ENCODE results near the gene ENTHD1.
"Not testable (repeated sequence)": the region's sequence is repeated elsewhere in the genome, so short reads cannot be mapped to it uniquely, and the experiment has no call there.

ENTHD1 gene

GRCh38 chr22:39856588-39856987 is 37.0 kb downstream of the ENTHD1 start:
- Histone ChIP-seq H3K4me3 (ENCODE audit: low read length in 2 of 2) (no peak overlapping the region), H3K9ac (ENCODE audit: low read depth in 1 of 2, low read length in 2 of 2) (no peak overlapping the region)

DNA sequence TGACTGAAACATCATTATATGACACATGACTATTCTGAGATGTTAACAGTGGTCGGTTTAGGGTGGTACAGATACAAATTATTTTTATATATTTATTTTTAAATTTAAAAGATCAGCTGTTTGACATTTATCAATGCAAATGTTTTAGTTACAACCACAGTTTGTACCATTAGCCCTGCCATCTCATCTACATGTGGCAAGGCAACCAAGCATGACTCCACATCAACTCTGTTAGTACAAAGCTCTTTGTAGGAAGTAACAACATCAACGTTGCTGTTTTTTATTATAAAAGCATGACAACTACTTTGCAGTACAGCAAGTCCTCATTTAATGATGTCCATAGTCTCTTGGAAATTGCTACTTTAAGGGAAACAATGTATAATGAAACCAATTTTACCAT is 40.8 kb downstream of the ENTHD1 start:
- no peaks in the 10 kb centered on the region for H3K36me3 ChIP-seq (ENCODE audit: control insufficient read depth in 2 of 2, insufficient read depth in 2 of 2, low read length in 2 of 2)
- no peak overlapping the region for H3K9ac ChIP-seq (ENCODE audit: low read depth in 1 of 2, low read length in 2 of 2)
- H3K4me1 ChIP-seq (ENCODE audit: control insufficient read depth in 2 of 2, insufficient read depth in 2 of 2, low read length in 2 of 2), result no peaks in the 10 kb centered on the region
- H3K9me3 ChIP-seq (ENCODE audit: control insufficient read depth in 2 of 2, low read length in 2 of 2), result no peaks in the 10 kb centered on the region
- no peak overlapping the region for H3K27ac ChIP-seq (ENCODE audit: low read depth in 2 of 2, low read length in 2 of 2)
- H3K27me3 ChIP-seq (ENCODE audit: control insufficient read depth in 2 of 2, insufficient read depth in 2 of 2, low read length in 2 of 2), result peaks cover 0 to 2% of the 10 kb centered on the region in 2 donors
- no peak overlapping the region for H3K4me3 ChIP-seq (ENCODE audit: low read length in 2 of 2)

More at GRCh38 chr22:39856588-39856987, 37.0 kb downstream of the ENTHD1 start:
- H3K36me3 ChIP-seq (ENCODE audit: control insufficient read depth in 2 of 2, insufficient read depth in 2 of 2, low read length in 2 of 2), result no peaks in the 10 kb centered on the region
- H3K27ac ChIP-seq (ENCODE audit: low read depth in 2 of 2, low read length in 2 of 2), result no peak overlapping the region
- H3K27me3 ChIP-seq (ENCODE audit: control insufficient read depth in 2 of 2, insufficient read depth in 2 of 2, low read length in 2 of 2), result peaks cover 0 to 2% of the 10 kb centered on the region in 2 donors
- H3K9me3 ChIP-seq (ENCODE audit: control insufficient read depth in 2 of 2, low read length in 2 of 2), result no peaks in the 10 kb centered on the region
- no peaks in the 10 kb centered on the region for H3K4me1 ChIP-seq (ENCODE audit: control insufficient read depth in 2 of 2, insufficient read depth in 2 of 2, low read length in 2 of 2)

DNA sequence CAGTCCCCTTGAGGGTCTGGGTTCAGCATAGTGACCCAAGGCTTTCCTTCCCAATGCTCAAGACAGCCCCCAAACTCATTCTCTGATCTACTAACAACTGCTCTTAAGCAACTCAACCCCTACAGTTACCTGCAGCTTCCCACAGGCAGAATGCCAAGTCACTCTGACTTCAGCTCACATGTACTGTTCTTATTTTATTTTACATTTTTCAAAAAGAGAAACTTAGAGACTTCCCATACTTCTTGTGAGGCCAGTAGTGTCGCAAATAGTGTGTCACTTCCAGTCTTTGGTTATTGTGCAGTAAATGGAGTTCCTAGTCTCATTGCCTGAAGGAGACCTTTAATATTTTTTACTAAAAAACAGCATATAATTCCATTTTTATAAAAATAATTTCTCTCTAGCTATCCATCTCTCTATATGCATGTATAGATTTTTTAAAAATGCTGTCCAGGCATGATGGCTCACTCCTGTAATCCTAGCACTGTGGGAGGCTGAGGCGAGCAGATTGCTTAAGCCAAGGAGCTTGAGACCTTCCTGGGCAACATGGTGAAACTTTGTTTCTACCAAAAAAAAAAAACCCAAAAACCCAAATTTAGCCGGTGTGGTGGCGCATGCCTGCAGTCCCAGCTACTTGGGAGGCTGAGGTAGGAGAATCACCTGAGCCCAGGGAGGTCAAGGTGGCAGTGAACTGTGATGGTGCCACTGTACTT is 41.8 kb downstream of the ENTHD1 start:
- Histone ChIP-seq H3K4me3 (ENCODE audit: low read length in 2 of 2) (no peak overlapping the region), H3K27ac (ENCODE audit: low read depth in 2 of 2, low read length in 2 of 2) (no peak overlapping the region), H3K4me1 (ENCODE audit: control insufficient read depth in 2 of 2, insufficient read depth in 2 of 2, low read length in 2 of 2) (no peaks in the 10 kb centered on the region), H3K9ac (ENCODE audit: low read depth in 1 of 2, low read length in 2 of 2) (no peak overlapping the region), H3K9me3 (ENCODE audit: control insufficient read depth in 2 of 2, low read length in 2 of 2) (no peaks in the 10 kb centered on the region), H3K27me3 (ENCODE audit: control insufficient read depth in 2 of 2, insufficient read depth in 2 of 2, low read length in 2 of 2) (peaks cover 0 to 2% of the 10 kb centered on the region in 2 donors), H3K36me3 (ENCODE audit: control insufficient read depth in 2 of 2, insufficient read depth in 2 of 2, low read length in 2 of 2) (no peaks in the 10 kb centered on the region)

GRCh38 chr22:39847477-39847876 is 46.1 kb downstream of the ENTHD1 start:
- Histone ChIP-seq H3K4me3 (ENCODE audit: low read length in 2 of 2) (no peak overlapping the region), H3K36me3 (ENCODE audit: control insufficient read depth in 2 of 2, insufficient read depth in 2 of 2, low read length in 2 of 2) (no peaks in the 10 kb centered on the region), H3K27ac (ENCODE audit: low read depth in 2 of 2, low read length in 2 of 2) (no peak overlapping the region), H3K9me3 (ENCODE audit: control insufficient read depth in 2 of 2, low read length in 2 of 2) (no peaks in the 10 kb centered on the region), H3K27me3 (ENCODE audit: control insufficient read depth in 2 of 2, insufficient read depth in 2 of 2, low read length in 2 of 2) (no peaks in the 10 kb centered on the region), H3K9ac (ENCODE audit: low read depth in 1 of 2, low read length in 2 of 2) (no peak overlapping the region), H3K4me1 (ENCODE audit: control insufficient read depth in 2 of 2, insufficient read depth in 2 of 2, low read length in 2 of 2) (no peaks in the 10 kb centered on the region)

DNA sequence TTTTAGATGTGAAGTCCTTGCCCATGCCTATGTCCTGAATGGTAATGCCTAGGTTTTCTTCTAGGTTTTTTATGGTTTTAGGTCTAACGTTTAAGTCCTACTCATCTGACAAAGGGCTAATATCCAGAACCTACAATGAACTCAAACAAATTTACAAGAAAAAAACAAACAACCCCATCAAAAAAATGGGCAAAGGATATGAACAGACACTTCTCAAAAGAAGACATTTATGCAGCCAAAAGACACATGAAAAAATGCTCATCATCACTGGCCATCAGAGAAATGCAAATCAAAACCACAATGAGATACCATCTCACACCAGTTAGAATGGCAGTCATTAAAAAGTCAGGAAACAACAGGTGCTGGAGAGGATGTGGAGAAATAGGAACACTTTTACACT is 47.0 kb downstream of the ENTHD1 start:
- not testable (repeated sequence) for H3K9me3 ChIP-seq (ENCODE audit: control insufficient read depth in 2 of 2, low read length in 2 of 2); H3K4me3 ChIP-seq (ENCODE audit: low read length in 2 of 2); H3K9ac ChIP-seq (ENCODE audit: low read depth in 1 of 2, low read length in 2 of 2); H3K27ac ChIP-seq (ENCODE audit: low read depth in 2 of 2, low read length in 2 of 2); H3K36me3 ChIP-seq (ENCODE audit: control insufficient read depth in 2 of 2, insufficient read depth in 2 of 2, low read length in 2 of 2); H3K4me1 ChIP-seq (ENCODE audit: control insufficient read depth in 2 of 2, insufficient read depth in 2 of 2, low read length in 2 of 2); H3K27me3 ChIP-seq (ENCODE audit: control insufficient read depth in 2 of 2, insufficient read depth in 2 of 2, low read length in 2 of 2)

DNA sequence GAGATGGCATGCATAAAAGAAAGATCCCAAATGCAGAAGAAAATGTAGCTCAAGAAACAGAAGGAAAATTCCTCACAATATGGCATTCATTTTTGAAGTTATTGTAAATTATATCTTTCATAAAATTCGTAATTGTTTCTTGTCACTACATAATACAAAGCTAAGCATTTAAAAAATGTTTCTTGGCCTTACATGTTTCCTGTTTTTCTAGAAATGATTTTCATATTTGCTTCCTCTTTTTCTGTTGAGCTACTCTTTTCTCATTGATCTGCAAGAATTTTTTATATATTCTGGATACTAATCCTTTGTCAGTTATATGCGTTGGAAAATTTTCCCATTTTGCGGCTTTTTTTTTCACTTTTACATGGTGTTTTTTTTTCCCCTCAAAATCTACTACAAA is 48.0 kb downstream of the ENTHD1 start:
- Histone ChIP-seq H3K9me3 (ENCODE audit: control insufficient read depth in 2 of 2, low read length in 2 of 2) (no peaks in the 10 kb centered on the region), H3K4me3 (ENCODE audit: low read length in 2 of 2) (no peak overlapping the region), H3K9ac (ENCODE audit: low read depth in 1 of 2, low read length in 2 of 2) (no peak overlapping the region), H3K36me3 (ENCODE audit: control insufficient read depth in 2 of 2, insufficient read depth in 2 of 2, low read length in 2 of 2) (no peaks in the 10 kb centered on the region), H3K27ac (ENCODE audit: low read depth in 2 of 2, low read length in 2 of 2) (no peak overlapping the region), H3K4me1 (ENCODE audit: control insufficient read depth in 2 of 2, insufficient read depth in 2 of 2, low read length in 2 of 2) (no peaks in the 10 kb centered on the region), H3K27me3 (ENCODE audit: control insufficient read depth in 2 of 2, insufficient read depth in 2 of 2, low read length in 2 of 2) (no peaks in the 10 kb centered on the region)

GRCh38 chr22:39839917-39840510 is 53.5 kb downstream of the ENTHD1 start:
- no peak overlapping the region for H3K9ac ChIP-seq (ENCODE audit: low read depth in 1 of 2, low read length in 2 of 2)
- no peaks in the 10 kb centered on the region for H3K9me3 ChIP-seq (ENCODE audit: control insufficient read depth in 2 of 2, low read length in 2 of 2)
- H3K36me3 ChIP-seq (ENCODE audit: control insufficient read depth in 2 of 2, insufficient read depth in 2 of 2, low read length in 2 of 2), result no peaks in the 10 kb centered on the region
- H3K4me1 ChIP-seq (ENCODE audit: control insufficient read depth in 2 of 2, insufficient read depth in 2 of 2, low read length in 2 of 2), result no peaks in the 10 kb centered on the region
- H3K27ac ChIP-seq (ENCODE audit: low read depth in 2 of 2, low read length in 2 of 2), result no peak overlapping the region
- H3K27me3 ChIP-seq (ENCODE audit: control insufficient read depth in 2 of 2, insufficient read depth in 2 of 2, low read length in 2 of 2), result no peaks in the 10 kb centered on the region
- H3K4me3 ChIP-seq (ENCODE audit: low read length in 2 of 2), result no peak overlapping the region

- H3K36me3 ChIP-seq (ENCODE audit: control insufficient read depth in 2 of 2, insufficient read depth in 2 of 2, low read length in 2 of 2), result no peaks in the 10 kb centered on the region
- H3K4me1 ChIP-seq (ENCODE audit: control insufficient read depth in 2 of 2, insufficient read depth in 2 of 2, low read length in 2 of 2), result no peaks in the 10 kb centered on the region
- no peaks in the 10 kb centered on the region for H3K27me3 ChIP-seq (ENCODE audit: control insufficient read depth in 2 of 2, insufficient read depth in 2 of 2, low read length in 2 of 2)
- H3K9me3 ChIP-seq (ENCODE audit: control insufficient read depth in 2 of 2, low read length in 2 of 2), result no peaks in the 10 kb centered on the region
- no peak overlapping the region for H3K27ac ChIP-seq (ENCODE audit: low read depth in 2 of 2, low read length in 2 of 2)
- H3K4me3 ChIP-seq (ENCODE audit: low read length in 2 of 2), result no peak overlapping the region
- no peak overlapping the region for H3K9ac ChIP-seq (ENCODE audit: low read depth in 1 of 2, low read length in 2 of 2)
These were observed 54.4 kb downstream of the ENTHD1 start for GRCh38 chr22:39839204-39839603.

- Histone ChIP-seq H3K9ac (ENCODE audit: low read depth in 1 of 2, low read length in 2 of 2) (no peak overlapping the region), H3K27me3 (ENCODE audit: control insufficient read depth in 2 of 2, insufficient read depth in 2 of 2, low read length in 2 of 2) (peaks cover 0 to 4% of the 10 kb centered on the region in 2 donors), H3K4me1 (ENCODE audit: control insufficient read depth in 2 of 2, insufficient read depth in 2 of 2, low read length in 2 of 2) (no peaks in the 10 kb centered on the region), H3K27ac (ENCODE audit: low read depth in 2 of 2, low read length in 2 of 2) (no peak overlapping the region), H3K9me3 (ENCODE audit: control insufficient read depth in 2 of 2, low read length in 2 of 2) (no peaks in the 10 kb centered on the region), H3K4me3 (ENCODE audit: low read length in 2 of 2) (no peak overlapping the region), H3K36me3 (ENCODE audit: control insufficient read depth in 2 of 2, insufficient read depth in 2 of 2, low read length in 2 of 2) (no peaks in the 10 kb centered on the region)
These were observed 60.0 kb downstream of the ENTHD1 start for GRCh38 chr22:39833610-39834009.

- peaks cover 0 to 4% of the 10 kb centered on the region in 2 donors for H3K27me3 ChIP-seq (ENCODE audit: control insufficient read depth in 2 of 2, insufficient read depth in 2 of 2, low read length in 2 of 2)
- no peaks in the 10 kb centered on the region for H3K36me3 ChIP-seq (ENCODE audit: control insufficient read depth in 2 of 2, insufficient read depth in 2 of 2, low read length in 2 of 2)
- no peaks in the 10 kb centered on the region for H3K4me1 ChIP-seq (ENCODE audit: control insufficient read depth in 2 of 2, insufficient read depth in 2 of 2, low read length in 2 of 2)
- no peak overlapping the region for H3K27ac ChIP-seq (ENCODE audit: low read depth in 2 of 2, low read length in 2 of 2)
- H3K9me3 ChIP-seq (ENCODE audit: control insufficient read depth in 2 of 2, low read length in 2 of 2), result no peaks in the 10 kb centered on the region
- H3K9ac ChIP-seq (ENCODE audit: low read depth in 1 of 2, low read length in 2 of 2), result no peak overlapping the region
- no peak overlapping the region for H3K4me3 ChIP-seq (ENCODE audit: low read length in 2 of 2)
These were observed 60.5 kb downstream of the ENTHD1 start for GRCh38 chr22:39833093-39833492.

Data from mucosa of rectum (tissue), 2 donors.